Central memory CD8-positive, alpha-beta T cell (primary cell): Measurements from ENCODE around the gene AMMECR1.

ENCODE experiments used
- ATAC-seq: fragments of 150-1000 bp; cut with Tn5 transposase; replicated peaks from 2 replicates; pipeline ENCODE4 v1.10.0; 2022; ENCODE audit warnings: mild to moderate bottlenecking, moderate FRiP score, moderate number of reproducible peaks; ENCODE audit not compliant: poor library complexity, severe bottlenecking; ENCODE audit errors: extremely low read depth
- DNase-seq, 2 donors: peaks; one replicate each; pipeline ENCODE4 v3.0.0; 2021; ENCODE audit warnings: low spot score in 2 of 2
- H3K27ac Mint-ChIP-seq: one replicate; pipeline ENCODE4 v1.8.0; 2022; ENCODE audit warnings: low read depth, mild to moderate bottlenecking, moderate library complexity, mixed read lengths
- H3K27me3 Mint-ChIP-seq: one replicate; pipeline ENCODE4 v1.8.0; 2022; ENCODE audit warnings: mixed read lengths
- H3K36me3 Mint-ChIP-seq: one replicate; pipeline ENCODE4 v1.8.0; 2022; ENCODE audit warnings: mild to moderate bottlenecking, moderate library complexity, mixed read lengths; ENCODE audit not compliant: insufficient read depth
- H3K4me1 Mint-ChIP-seq: one replicate; pipeline ENCODE4 v1.8.0; 2022; ENCODE audit warnings: mixed read lengths
- H3K4me3 Mint-ChIP-seq: one replicate; pipeline ENCODE4 v1.8.0; 2022; ENCODE audit warnings: mild to moderate bottlenecking, moderate library complexity, mixed read lengths
- H3K9me3 Mint-ChIP-seq: one replicate; pipeline ENCODE4 v1.8.0; 2022; ENCODE audit warnings: mixed read lengths

Gene AMMECR1

DNA sequence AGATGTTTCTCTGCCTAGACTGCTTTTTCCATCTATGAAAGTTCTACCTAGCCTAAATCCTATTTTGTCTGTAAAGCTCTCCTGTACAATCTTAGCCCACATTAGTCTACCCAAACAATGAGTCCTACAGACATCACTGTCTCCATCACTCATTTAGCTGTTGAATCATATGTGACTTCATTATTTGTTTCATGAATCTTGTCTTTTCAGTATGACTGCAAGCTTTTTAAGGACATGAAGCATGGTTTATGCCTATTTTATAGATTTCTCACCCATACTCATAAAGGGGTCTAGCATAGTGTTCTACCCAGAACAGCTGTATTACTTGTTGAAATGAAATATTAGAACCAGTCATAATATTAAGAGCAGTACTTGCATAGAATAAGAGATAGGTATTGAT, 13.0 kb downstream of the AMMECR1 start:
- DNase-seq, result no peak
- Mint-ChIP-seq H3K4me1 (peaks cover 7% of the 10 kb centered on the region), H3K27me3 (no peaks in the 10 kb centered on the region), H3K4me3 (no peak overlapping the region), H3K36me3 (peaks cover 5% of the 10 kb centered on the region), H3K27ac (no peak overlapping the region), H3K9me3 (no peaks in the 10 kb centered on the region)
- ATAC-seq, result no peak

DNA sequence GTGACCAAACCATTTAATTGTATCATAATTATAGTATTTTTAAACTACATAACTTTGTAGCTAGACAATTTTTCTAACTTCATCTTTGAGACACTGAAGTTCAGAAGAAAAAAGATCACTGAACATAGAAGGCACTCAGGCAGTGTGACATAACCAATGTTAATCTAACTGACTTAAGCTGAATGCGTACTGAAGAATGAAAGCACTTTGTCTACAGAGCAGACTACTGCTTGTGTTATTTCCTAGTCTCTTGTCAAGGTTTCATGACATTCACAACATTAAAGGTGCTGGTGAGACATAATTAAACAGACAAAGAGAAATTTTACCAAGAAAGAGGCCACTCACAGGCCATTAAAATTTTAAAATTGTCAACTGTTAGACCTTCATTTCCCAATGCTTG, 13.5 kb downstream of the AMMECR1 start:
- peaks cover 7% of the 10 kb centered on the region for H3K4me1 Mint-ChIP-seq
- H3K9me3 Mint-ChIP-seq, result no peaks in the 10 kb centered on the region
- peaks cover 5% of the 10 kb centered on the region for H3K36me3 Mint-ChIP-seq
- no peak for DNase-seq
- no peak overlapping the region for H3K4me3 Mint-ChIP-seq
- H3K27me3 Mint-ChIP-seq, result no peaks in the 10 kb centered on the region
- ATAC-seq, result no peak
- no peak overlapping the region for H3K27ac Mint-ChIP-seq

DNA sequence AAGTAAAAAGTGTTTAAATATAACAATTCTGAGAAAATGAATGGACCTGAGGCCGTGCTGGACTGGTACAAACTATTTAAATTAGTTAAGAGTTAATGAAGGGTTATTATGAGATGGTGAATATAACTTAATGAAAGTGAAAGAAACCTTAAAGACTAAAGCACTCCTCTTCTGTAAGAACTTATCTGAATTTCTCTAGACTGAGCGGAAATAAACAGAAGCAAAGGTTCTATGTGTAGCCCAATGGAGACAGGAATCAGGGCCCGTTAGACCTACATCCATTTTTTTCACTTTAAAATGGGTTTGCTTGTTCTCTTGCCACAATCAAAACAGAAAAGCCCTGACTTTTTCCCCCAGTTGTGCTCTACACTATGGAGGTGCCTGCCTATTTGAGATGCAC, 14.9 kb downstream of the AMMECR1 start:
- H3K4me1 Mint-ChIP-seq, result peaks cover 7% of the 10 kb centered on the region
- ATAC-seq, result no peak
- H3K4me3 Mint-ChIP-seq, result no peak overlapping the region
- H3K36me3 Mint-ChIP-seq, result peaks cover 1% of the 10 kb centered on the region
- no peak for DNase-seq
- H3K27ac Mint-ChIP-seq, result no peak overlapping the region
- no peaks in the 10 kb centered on the region for H3K9me3 Mint-ChIP-seq
- no peaks in the 10 kb centered on the region for H3K27me3 Mint-ChIP-seq

DNA sequence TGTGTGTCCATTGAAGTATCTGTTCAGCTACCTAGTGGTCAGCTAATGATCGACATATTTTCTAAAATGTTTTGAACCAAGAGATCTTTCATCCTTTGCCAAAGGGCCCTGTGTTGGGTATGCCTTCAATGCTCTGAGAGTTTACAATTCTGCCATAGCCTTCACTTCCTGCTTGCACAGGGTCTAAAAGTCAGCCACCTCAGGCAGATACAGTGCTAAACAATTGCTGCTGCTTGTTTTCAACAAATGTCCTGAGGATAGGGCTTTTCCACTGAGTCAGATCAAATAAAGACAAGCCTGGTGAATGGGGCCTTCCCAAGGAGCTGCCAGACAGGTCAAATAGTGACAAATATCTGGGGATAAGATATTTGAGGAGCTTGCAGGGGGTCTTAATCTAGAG, 16.7 kb downstream of the AMMECR1 start:
- no peaks in the 10 kb centered on the region for H3K9me3 Mint-ChIP-seq
- no peak overlapping the region for H3K4me3 Mint-ChIP-seq
- H3K36me3 Mint-ChIP-seq, result peaks cover 4% of the 10 kb centered on the region
- H3K27me3 Mint-ChIP-seq, result no peaks in the 10 kb centered on the region
- DNase-seq, result no peak
- H3K4me1 Mint-ChIP-seq, result peaks cover 7% of the 10 kb centered on the region
- H3K27ac Mint-ChIP-seq, result no peak overlapping the region
- ATAC-seq, result no peak

DNA sequence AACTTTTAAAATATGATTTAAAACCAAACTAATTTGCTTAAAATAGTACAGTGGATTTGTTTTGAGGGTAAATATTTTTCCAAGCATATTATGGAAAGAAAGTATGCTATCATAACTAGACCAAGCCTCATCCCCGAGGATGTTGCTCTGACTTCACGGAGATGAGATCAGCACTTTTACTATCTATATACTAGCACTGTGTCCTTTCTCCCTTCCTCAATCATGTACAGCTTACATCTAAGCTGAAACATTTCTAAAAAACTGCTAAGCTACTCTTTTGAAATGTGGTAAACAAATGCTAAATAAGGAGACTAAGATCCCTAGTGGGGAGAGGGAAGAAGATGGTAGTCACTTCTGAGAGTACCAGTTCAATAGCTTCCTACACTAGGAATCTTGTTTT, 23.8 kb downstream of the AMMECR1 start:
- ATAC-seq, result no peak
- H3K27me3 Mint-ChIP-seq, result no peaks in the 10 kb centered on the region
- peaks cover 7% of the 10 kb centered on the region for H3K4me1 Mint-ChIP-seq
- H3K9me3 Mint-ChIP-seq, result no peaks in the 10 kb centered on the region
- no peak overlapping the region for H3K27ac Mint-ChIP-seq
- peaks cover 2% of the 10 kb centered on the region for H3K36me3 Mint-ChIP-seq
- no peak for DNase-seq
- no peak overlapping the region for H3K4me3 Mint-ChIP-seq

DNA sequence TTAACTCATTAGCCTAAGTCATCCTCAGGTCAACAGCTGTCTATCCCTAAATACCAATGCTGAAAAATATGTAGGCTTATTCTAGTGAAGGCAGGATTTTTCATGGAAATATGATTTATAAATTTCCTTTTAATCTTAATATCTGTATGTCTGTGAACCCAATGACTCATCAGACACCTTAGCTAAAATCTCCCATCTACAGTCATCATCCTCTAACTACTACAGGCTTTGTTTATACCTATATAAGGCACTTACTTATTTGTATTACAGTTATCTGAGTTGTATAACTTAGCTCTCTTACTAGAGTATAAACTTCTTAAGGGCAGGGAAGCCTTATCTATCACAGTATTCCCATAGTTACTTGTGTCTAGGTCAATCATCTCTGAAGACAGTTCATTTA, 24.2 kb downstream of the AMMECR1 start:
- H3K27me3 Mint-ChIP-seq, result no peaks in the 10 kb centered on the region
- no peaks in the 10 kb centered on the region for H3K9me3 Mint-ChIP-seq
- DNase-seq (no peak), ATAC-seq (no peak)
- H3K4me3 Mint-ChIP-seq, result no peak overlapping the region
- H3K27ac Mint-ChIP-seq, result no peak overlapping the region
- H3K4me1 Mint-ChIP-seq, result peaks cover 11% of the 10 kb centered on the region
- H3K36me3 Mint-ChIP-seq, result peaks cover 2% of the 10 kb centered on the region

DNA sequence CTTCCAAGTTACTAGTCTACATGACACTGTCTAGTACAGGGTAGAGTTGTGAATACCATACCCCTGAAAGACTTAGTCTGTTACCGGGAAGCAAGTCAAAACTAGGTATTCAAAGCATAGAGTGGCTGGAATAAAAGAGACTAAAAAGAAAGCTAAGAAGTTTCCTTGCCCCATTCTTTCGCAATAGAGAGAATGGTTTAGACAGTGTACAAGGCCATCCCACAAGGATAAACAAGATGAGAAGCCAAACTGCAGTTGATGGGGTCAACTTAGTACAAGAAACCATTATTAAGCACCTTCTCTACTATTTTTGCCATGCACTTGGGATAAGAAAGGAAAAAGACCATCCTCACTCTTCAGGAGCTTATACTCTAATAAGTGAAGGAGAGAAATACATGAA, 30.3 kb downstream of the AMMECR1 start:
- DNase-seq (no peak), ATAC-seq (no peak)
- peaks cover 34% of the 10 kb centered on the region for H3K4me1 Mint-ChIP-seq
- no peaks in the 10 kb centered on the region for H3K27me3 Mint-ChIP-seq
- H3K9me3 Mint-ChIP-seq, result no peaks in the 10 kb centered on the region
- no peak overlapping the region for H3K4me3 Mint-ChIP-seq
- no peak overlapping the region for H3K27ac Mint-ChIP-seq
- H3K36me3 Mint-ChIP-seq, result peaks cover 1% of the 10 kb centered on the region

DNA sequence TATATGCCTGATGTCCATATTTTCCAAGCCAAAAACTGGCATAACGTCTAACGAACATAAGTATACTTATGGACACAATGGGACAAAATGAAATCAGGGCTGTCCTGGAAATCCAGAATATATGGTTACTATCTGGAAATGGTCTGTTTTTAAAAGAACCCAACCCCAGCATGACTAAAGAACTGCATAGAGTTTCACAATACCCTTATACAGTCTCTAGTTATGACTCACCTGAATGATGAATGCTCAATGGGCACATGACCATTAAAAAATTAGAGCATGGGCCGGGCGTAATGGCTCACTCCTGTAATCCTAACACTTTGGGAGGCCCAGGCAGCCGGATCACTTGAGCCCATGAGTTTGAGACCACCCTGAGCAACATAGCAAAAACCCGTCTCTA, 31.8 kb downstream of the AMMECR1 start:
- Mint-ChIP-seq H3K27ac (no peak overlapping the region), H3K36me3 (peaks cover 1% of the 10 kb centered on the region), H3K4me1 (peaks cover 45% of the 10 kb centered on the region), H3K4me3 (no peak overlapping the region), H3K9me3 (no peaks in the 10 kb centered on the region), H3K27me3 (no peaks in the 10 kb centered on the region)
- ATAC-seq (no peak), DNase-seq (no peak)

DNA sequence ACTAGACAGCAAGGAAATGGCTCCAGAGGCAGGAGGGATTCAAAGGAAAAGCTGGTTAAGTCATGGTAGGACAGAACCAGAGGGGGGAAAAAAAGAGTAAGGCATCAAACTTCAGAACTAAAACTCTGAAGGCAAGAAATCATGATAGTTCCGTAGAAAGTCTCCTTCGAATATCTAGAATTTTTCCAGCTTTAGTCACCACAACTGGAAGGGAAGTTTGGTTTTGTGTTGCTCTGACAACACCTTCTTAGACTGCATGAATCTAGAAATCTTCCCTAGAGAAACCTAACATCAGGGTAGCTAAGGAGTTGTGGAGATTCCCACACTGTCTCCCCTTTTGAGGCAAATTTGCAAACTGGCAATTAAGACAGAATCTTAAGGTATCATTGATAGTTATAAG, 33.7 kb downstream of the AMMECR1 start:
- DNase-seq (no peak), ATAC-seq (no peak)
- no peak overlapping the region for H3K27ac Mint-ChIP-seq
- H3K9me3 Mint-ChIP-seq, result no peaks in the 10 kb centered on the region
- peaks cover 39% of the 10 kb centered on the region for H3K4me1 Mint-ChIP-seq
- no peaks in the 10 kb centered on the region for H3K27me3 Mint-ChIP-seq
- H3K4me3 Mint-ChIP-seq, result no peak overlapping the region
- peaks cover 1% of the 10 kb centered on the region for H3K36me3 Mint-ChIP-seq

DNA sequence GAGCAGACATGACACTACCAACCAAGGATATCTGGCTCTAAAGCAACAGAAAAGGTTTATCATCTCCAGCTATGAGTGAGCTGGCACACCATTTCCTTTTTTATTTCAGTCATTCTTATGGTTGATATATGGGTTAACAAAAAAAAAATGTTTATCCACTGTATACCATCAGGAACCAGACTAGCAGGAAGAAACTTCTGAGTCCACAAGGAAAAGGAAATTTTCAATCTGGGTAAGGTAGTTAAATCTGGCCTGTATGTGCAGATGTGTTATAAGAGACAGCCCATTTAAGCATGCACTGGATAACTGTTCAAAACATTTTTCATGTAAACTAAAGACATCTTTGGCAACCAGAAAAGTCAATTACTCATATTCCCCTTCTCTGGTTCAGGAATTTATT, 35.0 kb downstream of the AMMECR1 start:
- Mint-ChIP-seq H3K27me3 (no peaks in the 10 kb centered on the region), H3K9me3 (no peaks in the 10 kb centered on the region), H3K4me1 (peaks cover 27% of the 10 kb centered on the region), H3K4me3 (no peak overlapping the region), H3K27ac (no peak overlapping the region), H3K36me3 (peaks cover 1% of the 10 kb centered on the region)
- DNase-seq, result no peak
- no peak for ATAC-seq

DNA sequence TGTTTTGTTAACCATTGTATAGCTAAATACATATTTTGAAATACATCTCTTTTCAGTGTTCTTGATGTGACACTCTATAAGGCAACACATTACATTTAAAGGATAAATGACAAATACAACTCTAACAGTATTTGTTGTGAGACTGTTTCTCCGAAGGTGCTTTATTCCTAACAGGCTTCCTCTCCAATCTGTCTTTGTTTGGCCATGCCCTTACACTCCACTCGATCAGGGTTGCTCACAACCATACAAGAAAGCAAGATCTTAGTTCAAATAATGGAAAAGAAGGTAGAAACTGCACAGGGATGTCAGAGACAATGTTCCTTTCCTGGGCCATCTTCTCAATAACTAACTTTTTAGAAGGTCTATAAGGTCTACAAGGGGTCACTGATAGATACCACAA, 36.5 kb downstream of the AMMECR1 start:
- Mint-ChIP-seq H3K4me3 (no peak overlapping the region), H3K4me1 (peaks cover 15% of the 10 kb centered on the region), H3K27me3 (no peaks in the 10 kb centered on the region), H3K27ac (no peak overlapping the region), H3K36me3 (peaks cover 1% of the 10 kb centered on the region), H3K9me3 (no peaks in the 10 kb centered on the region)
- ATAC-seq (no peak), DNase-seq (no peak)

DNA sequence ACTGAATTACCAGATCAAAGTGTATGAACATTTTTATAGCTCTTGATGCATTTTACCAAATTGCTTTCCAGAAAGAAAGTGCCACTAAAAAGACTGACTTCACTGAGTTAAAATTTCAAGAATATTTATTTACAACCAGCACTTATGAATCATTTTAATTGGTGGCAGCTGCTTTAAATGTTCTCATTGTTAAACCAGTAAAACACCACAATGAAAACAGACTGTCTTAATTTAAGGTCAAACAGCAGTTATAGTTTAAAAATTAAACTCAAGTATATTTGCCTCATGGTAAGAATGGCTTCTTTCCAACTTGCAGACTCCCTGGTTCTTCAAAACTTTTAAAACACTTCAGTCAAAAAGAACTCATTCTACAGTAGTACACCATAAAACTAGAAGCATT, 36.9 kb downstream of the AMMECR1 start:
- no peak for DNase-seq
- Mint-ChIP-seq H3K27me3 (no peaks in the 10 kb centered on the region), H3K27ac (no peak overlapping the region), H3K36me3 (peaks cover 1% of the 10 kb centered on the region), H3K9me3 (no peaks in the 10 kb centered on the region), H3K4me1 (peaks cover 15% of the 10 kb centered on the region), H3K4me3 (no peak overlapping the region)
- no peak for ATAC-seq

DNA sequence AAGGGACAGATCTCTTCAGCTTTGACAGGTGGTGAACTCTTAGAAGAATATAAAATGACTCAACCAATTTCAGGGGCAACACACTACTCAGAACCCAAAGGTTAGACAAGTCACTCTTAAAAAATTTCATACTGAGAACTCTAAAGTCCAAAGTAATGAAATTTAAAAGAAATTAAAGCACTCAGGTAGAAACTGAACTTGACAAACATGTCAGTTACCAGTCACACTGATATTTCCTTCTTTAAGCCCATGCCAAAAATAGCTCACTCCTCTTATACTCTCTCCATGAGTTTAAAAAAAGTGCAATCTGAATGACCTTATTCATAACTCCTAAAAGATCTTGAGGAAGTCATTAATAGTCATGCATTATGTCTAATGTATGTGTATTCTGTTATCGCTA, 40.3 kb downstream of the AMMECR1 start:
- H3K27me3 Mint-ChIP-seq, result no peaks in the 10 kb centered on the region
- H3K36me3 Mint-ChIP-seq, result peaks cover 3% of the 10 kb centered on the region
- ATAC-seq (no peak), DNase-seq (no peak)
- peaks cover 19% of the 10 kb centered on the region for H3K4me1 Mint-ChIP-seq
- no peak overlapping the region for H3K4me3 Mint-ChIP-seq
- no peak overlapping the region for H3K27ac Mint-ChIP-seq
- no peaks in the 10 kb centered on the region for H3K9me3 Mint-ChIP-seq

DNA sequence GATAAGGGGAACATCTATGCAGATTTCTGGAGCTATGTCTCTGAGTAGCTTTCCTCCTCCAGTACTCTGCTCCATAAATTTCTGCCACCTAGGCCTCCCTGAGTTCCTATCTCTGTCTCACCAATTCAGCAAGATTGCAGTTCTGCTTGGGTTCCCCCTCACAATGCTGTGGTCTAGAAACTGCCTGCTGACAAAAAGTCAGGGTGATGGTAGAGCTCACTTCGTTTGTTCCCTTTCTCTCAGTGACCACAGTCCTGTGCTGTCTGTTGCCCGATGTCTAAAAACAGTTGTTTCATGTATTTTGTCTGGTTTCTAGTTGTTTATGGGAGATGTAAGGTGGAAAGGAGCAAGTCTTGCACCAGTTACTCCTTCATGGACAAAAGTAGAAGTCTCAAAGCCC, 41.1 kb downstream of the AMMECR1 start:
- no peaks in the 10 kb centered on the region for H3K27me3 Mint-ChIP-seq
- no peaks in the 10 kb centered on the region for H3K9me3 Mint-ChIP-seq
- H3K27ac Mint-ChIP-seq, result no peak overlapping the region
- H3K4me1 Mint-ChIP-seq, result peaks cover 14% of the 10 kb centered on the region
- peaks cover 3% of the 10 kb centered on the region for H3K36me3 Mint-ChIP-seq
- ATAC-seq (no peak), DNase-seq (no peak)
- no peak overlapping the region for H3K4me3 Mint-ChIP-seq
